Stimulated activated effector memory CD8-positive, alpha-beta T cell treated with anti-CD3 and anti-CD28 coated beads, Interleukin-12 subunit alpha, Interleukin-12 subunit beta, amount 100 ng/mL, for 72 hours (primary cell): ENCODE results near the gene ASF1A.

Experiments used
- ATAC-seq: fragments of 150-1000 bp; cut with Tn5 transposase; 2 replicates; pipeline ENCODE4 v1.10.0; 2021
- DNase-seq, 2 donors: peaks; one replicate each; pipeline ENCODE4 v3.0.0; 2021 to 2022; ENCODE audit warnings: low spot score in 2 of 2
- H3K27ac Mint-ChIP-seq: one replicate; pipeline ENCODE4 v1.8.0; 2022; ENCODE audit warnings: mild to moderate bottlenecking, mixed read lengths
- H3K36me3 Mint-ChIP-seq: one replicate; pipeline ENCODE4 v1.8.0; 2022; ENCODE audit warnings: mild to moderate bottlenecking, mixed read lengths
- H3K4me1 Mint-ChIP-seq: one replicate; pipeline ENCODE4 v1.8.0; 2022; ENCODE audit warnings: mixed read lengths
- H3K4me3 Mint-ChIP-seq: one replicate; pipeline ENCODE4 v1.8.0; 2022; ENCODE audit warnings: mild to moderate bottlenecking, mixed read lengths
- H3K9me3 Mint-ChIP-seq: one replicate; pipeline ENCODE4 v1.8.0; 2022; ENCODE audit warnings: mixed read lengths

Gene ASF1A

DNA sequence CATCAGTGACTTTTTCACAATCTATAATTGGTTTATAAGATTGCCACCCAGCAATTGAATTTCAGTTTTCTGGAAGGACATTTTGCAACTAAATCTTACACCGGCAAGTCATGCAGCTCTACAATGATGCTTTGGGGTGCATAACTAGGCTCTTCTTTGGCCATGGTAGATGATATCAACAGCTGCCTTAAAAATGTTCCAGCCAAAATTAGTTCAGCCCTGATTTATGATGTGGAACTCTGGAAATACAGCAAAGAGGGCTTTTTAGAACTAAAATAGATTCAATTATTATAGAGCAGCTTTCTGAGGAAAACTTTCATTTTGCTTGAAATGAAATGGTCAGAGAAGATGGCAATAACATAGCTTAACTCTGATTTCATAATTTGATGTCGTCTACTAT lies 59.4 kb downstream of the ASF1A start:
- H3K36me3 Mint-ChIP-seq, result no peaks in the 10 kb centered on the region
- no peaks in the 10 kb centered on the region for H3K9me3 Mint-ChIP-seq
- no peak overlapping the region for H3K4me3 Mint-ChIP-seq
- no peak overlapping the region for H3K27ac Mint-ChIP-seq
- H3K4me1 Mint-ChIP-seq, result no peaks in the 10 kb centered on the region
- DNase-seq (no peak), ATAC-seq (no peak)
